ENCODE measurements around the gene KCNT2. TPM values are rescaled to one million over a fixed set of nuclear protein-coding genes. Genes with fewer than 3 reads are reported as not detected.
"Not testable (repeated sequence)": the region's sequence is repeated elsewhere in the genome, so short reads cannot be mapped to it uniquely, and the experiment has no call there.

The KCNT2 gene
- total and polyA plus RNA-seq, 9 donors = 4.8 to 10.6 (median 8.4) TPM

- H3K4me1 ChIP-seq (ENCODE audit: control insufficient read depth, insufficient read depth, low read length); H3K27ac ChIP-seq (ENCODE audit: low read length); H3K9me3 ChIP-seq (replicated peaks; ENCODE audit: control insufficient read depth, low read depth, low read length); H3K4me3 ChIP-seq (ENCODE audit: low read length); H3K36me3 ChIP-seq (ENCODE audit: control insufficient read depth, insufficient read depth, low read length); DNase-seq; H3K27me3 ChIP-seq (ENCODE audit: control insufficient read depth, insufficient read depth, low read length): not testable (repeated sequence)
- WGBS (ENCODE audit: insufficient coverage) = 92% methylated on average over 8 of the region's 12 CpGs
These were observed 85.5 kb downstream of the KCNT2 start for GRCh38 chr1:196522574-196523345.

GRCh38 chr1:196517193-196517592 lies 91.0 kb downstream of the KCNT2 start:
- H3K4me1 ChIP-seq (ENCODE audit: control insufficient read depth, insufficient read depth, low read length) = no peaks in the 10 kb centered on the region

GRCh38 chr1:196516373-196516772 lies 91.9 kb downstream of the KCNT2 start:
- no peaks in the 10 kb centered on the region for H3K36me3 ChIP-seq (ENCODE audit: control insufficient read depth, insufficient read depth, low read length)
- H3K4me1 ChIP-seq (ENCODE audit: control insufficient read depth, insufficient read depth, low read length) = no peaks in the 10 kb centered on the region
- no peak overlapping the region for H3K27ac ChIP-seq (ENCODE audit: low read length)
- no peak for DNase-seq
- H3K27me3 ChIP-seq (ENCODE audit: control insufficient read depth, insufficient read depth, low read length) = no peaks in the 10 kb centered on the region
- 100% methylated on average over 1 of the region's 3 CpGs for WGBS (ENCODE audit: insufficient coverage)
- H3K4me3 ChIP-seq (ENCODE audit: low read length) = no peak overlapping the region
- peaks cover 4% of the 10 kb centered on the region for H3K9me3 ChIP-seq (replicated peaks; ENCODE audit: control insufficient read depth, low read depth, low read length)

More at GRCh38 chr1:196517193-196517592, 91.0 kb downstream of the KCNT2 start:
- Histone ChIP-seq H3K27ac (ENCODE audit: low read length) (no peak overlapping the region), H3K27me3 (ENCODE audit: control insufficient read depth, insufficient read depth, low read length) (no peaks in the 10 kb centered on the region), H3K4me3 (ENCODE audit: low read length) (no peak overlapping the region), H3K36me3 (ENCODE audit: control insufficient read depth, insufficient read depth, low read length) (no peaks in the 10 kb centered on the region), H3K9me3 (replicated peaks; ENCODE audit: control insufficient read depth, low read depth, low read length) (peaks cover 4% of the 10 kb centered on the region)
- DNase-seq = no peak

- Histone ChIP-seq H3K4me3 (ENCODE audit: low read length) (no peak overlapping the region), H3K27me3 (ENCODE audit: control insufficient read depth, insufficient read depth, low read length) (no peaks in the 10 kb centered on the region), H3K9me3 (replicated peaks; ENCODE audit: control insufficient read depth, low read depth, low read length) (peaks cover 4% of the 10 kb centered on the region), H3K36me3 (ENCODE audit: control insufficient read depth, insufficient read depth, low read length) (no peaks in the 10 kb centered on the region), H3K4me1 (ENCODE audit: control insufficient read depth, insufficient read depth, low read length) (no peaks in the 10 kb centered on the region), H3K27ac (ENCODE audit: low read length) (no peak overlapping the region)
- WGBS (ENCODE audit: insufficient coverage) = 83% methylated on average over 2 of the region's 2 CpGs
- DNase-seq = no peak
These were observed 92.3 kb downstream of the KCNT2 start for GRCh38 chr1:196515904-196516303.

- no CpG with 5 or more reads among the region's 2 CpGs for WGBS (ENCODE audit: insufficient coverage)
- peaks cover 4% of the 10 kb centered on the region for H3K9me3 ChIP-seq (replicated peaks; ENCODE audit: control insufficient read depth, low read depth, low read length)
- H3K4me1 ChIP-seq (ENCODE audit: control insufficient read depth, insufficient read depth, low read length) = no peaks in the 10 kb centered on the region
- H3K36me3 ChIP-seq (ENCODE audit: control insufficient read depth, insufficient read depth, low read length) = no peaks in the 10 kb centered on the region
- no peak overlapping the region for H3K4me3 ChIP-seq (ENCODE audit: low read length)
- H3K27me3 ChIP-seq (ENCODE audit: control insufficient read depth, insufficient read depth, low read length) = no peaks in the 10 kb centered on the region
- no peak overlapping the region for H3K27ac ChIP-seq (ENCODE audit: low read length)
- DNase-seq = no peak
These were observed 94.4 kb downstream of the KCNT2 start for GRCh38 chr1:196513821-196514220.

- no CpG with 5 or more reads among the region's 1 CpG for WGBS (ENCODE audit: insufficient coverage)
- H3K27ac ChIP-seq (ENCODE audit: low read length) = no peak overlapping the region
- H3K9me3 ChIP-seq (replicated peaks; ENCODE audit: control insufficient read depth, low read depth, low read length) = no peaks in the 10 kb centered on the region
- DNase-seq = no peak
- no peaks in the 10 kb centered on the region for H3K4me1 ChIP-seq (ENCODE audit: control insufficient read depth, insufficient read depth, low read length)
- no peaks in the 10 kb centered on the region for H3K27me3 ChIP-seq (ENCODE audit: control insufficient read depth, insufficient read depth, low read length)
- no peaks in the 10 kb centered on the region for H3K36me3 ChIP-seq (ENCODE audit: control insufficient read depth, insufficient read depth, low read length)
- H3K4me3 ChIP-seq (ENCODE audit: low read length) = no peak overlapping the region
These were observed 97.8 kb downstream of the KCNT2 start for GRCh38 chr1:196510451-196510850.

GRCh38 chr1:196504224-196504623 lies 104.0 kb downstream of the KCNT2 start:
- DNase-seq; H3K4me1 ChIP-seq (ENCODE audit: control insufficient read depth, insufficient read depth, low read length); H3K9me3 ChIP-seq (replicated peaks; ENCODE audit: control insufficient read depth, low read depth, low read length); H3K27ac ChIP-seq (ENCODE audit: low read length); H3K27me3 ChIP-seq (ENCODE audit: control insufficient read depth, insufficient read depth, low read length); H3K36me3 ChIP-seq (ENCODE audit: control insufficient read depth, insufficient read depth, low read length); H3K4me3 ChIP-seq (ENCODE audit: low read length): not testable (repeated sequence)
- no CpG with 5 or more reads among the region's 1 CpG for WGBS (ENCODE audit: insufficient coverage)

GRCh38 chr1:196502437-196502836 lies 105.8 kb downstream of the KCNT2 start:
- no peaks in the 10 kb centered on the region for H3K4me1 ChIP-seq (ENCODE audit: control insufficient read depth, insufficient read depth, low read length)
- H3K27me3 ChIP-seq (ENCODE audit: control insufficient read depth, insufficient read depth, low read length) = no peaks in the 10 kb centered on the region
- no CpG with 5 or more reads among the region's 2 CpGs for WGBS (ENCODE audit: insufficient coverage)
- no peak overlapping the region for H3K27ac ChIP-seq (ENCODE audit: low read length)
- no peaks in the 10 kb centered on the region for H3K9me3 ChIP-seq (replicated peaks; ENCODE audit: control insufficient read depth, low read depth, low read length)
- no peaks in the 10 kb centered on the region for H3K36me3 ChIP-seq (ENCODE audit: control insufficient read depth, insufficient read depth, low read length)
- H3K4me3 ChIP-seq (ENCODE audit: low read length) = no peak overlapping the region
- no peak for DNase-seq

GRCh38 chr1:196501760-196502428 lies 106.3 kb downstream of the KCNT2 start:
- H3K27ac ChIP-seq (ENCODE audit: low read length) = no peak overlapping the region
- H3K4me3 ChIP-seq (ENCODE audit: low read length) = no peak overlapping the region
- DNase-seq = no peak
- no peaks in the 10 kb centered on the region for H3K27me3 ChIP-seq (ENCODE audit: control insufficient read depth, insufficient read depth, low read length)
- WGBS (ENCODE audit: insufficient coverage) = 100% methylated on average over 2 of the region's 8 CpGs
- no peaks in the 10 kb centered on the region for H3K4me1 ChIP-seq (ENCODE audit: control insufficient read depth, insufficient read depth, low read length)
- H3K9me3 ChIP-seq (replicated peaks; ENCODE audit: control insufficient read depth, low read depth, low read length) = no peaks in the 10 kb centered on the region
- no peaks in the 10 kb centered on the region for H3K36me3 ChIP-seq (ENCODE audit: control insufficient read depth, insufficient read depth, low read length)

- Histone ChIP-seq H3K27ac (ENCODE audit: low read length) (no peak overlapping the region), H3K27me3 (ENCODE audit: control insufficient read depth, insufficient read depth, low read length) (no peaks in the 10 kb centered on the region), H3K36me3 (ENCODE audit: control insufficient read depth, insufficient read depth, low read length) (no peaks in the 10 kb centered on the region), H3K9me3 (replicated peaks; ENCODE audit: control insufficient read depth, low read depth, low read length) (no peaks in the 10 kb centered on the region), H3K4me3 (ENCODE audit: low read length) (no peak overlapping the region), H3K4me1 (ENCODE audit: control insufficient read depth, insufficient read depth, low read length) (no peaks in the 10 kb centered on the region)
- WGBS (ENCODE audit: insufficient coverage) = 80% methylated on average over 1 of the region's 4 CpGs
- no peak for DNase-seq
These were observed 110.4 kb downstream of the KCNT2 start for GRCh38 chr1:196497817-196498216.

Measured in muscle of leg (tissue), 11 donors.